ENCODE results near the gene DDX51.
A peak's percentile ranks its signal among the peaks of the same experiment; 100 is the strongest.

Gene DDX51

GRCh38 chr12:132174015-132174838 is 30.1 kb upstream of the DDX51 start:
- peaks cover 7% of the 10 kb centered on the region for H3K27me3 Mint-ChIP-seq (ENCODE audit: low read depth)
- peak overlapping the region; percentile 24 for H3K27ac Mint-ChIP-seq
- peaks cover 22% of the 10 kb centered on the region for H3K4me1 Mint-ChIP-seq (ENCODE audit: low read depth)
- H3K4me3 Mint-ChIP-seq = no peak overlapping the region
- no peaks in the 10 kb centered on the region for H3K36me3 Mint-ChIP-seq (ENCODE audit: low read depth)
- H3K9me3 Mint-ChIP-seq = no peaks in the 10 kb centered on the region

- H3K27ac Mint-ChIP-seq = peak overlapping the region; percentile 36
- H3K4me1 Mint-ChIP-seq (ENCODE audit: low read depth) = peaks cover 15% of the 10 kb centered on the region
- H3K27me3 Mint-ChIP-seq (ENCODE audit: low read depth) = peaks cover 7% of the 10 kb centered on the region
- no peaks in the 10 kb centered on the region for H3K36me3 Mint-ChIP-seq (ENCODE audit: low read depth)
- no peaks in the 10 kb centered on the region for H3K9me3 Mint-ChIP-seq
- H3K4me3 Mint-ChIP-seq = peak overlapping the region; percentile 54
Observed at GRCh38 chr12:132173135-132174014, 29.3 kb upstream of the DDX51 start.

GRCh38 chr12:132172619-132173018 is 28.5 kb upstream of the DDX51 start:
- peaks cover 14% of the 10 kb centered on the region for H3K4me1 Mint-ChIP-seq (ENCODE audit: low read depth)
- no peaks in the 10 kb centered on the region for H3K9me3 Mint-ChIP-seq
- H3K27me3 Mint-ChIP-seq (ENCODE audit: low read depth) = peaks cover 7% of the 10 kb centered on the region
- no peak overlapping the region for H3K4me3 Mint-ChIP-seq
- H3K36me3 Mint-ChIP-seq (ENCODE audit: low read depth) = no peaks in the 10 kb centered on the region
- H3K27ac Mint-ChIP-seq = no peak overlapping the region

GRCh38 chr12:132171968-132172521 is 27.9 kb upstream of the DDX51 start:
- peaks cover 14% of the 10 kb centered on the region for H3K4me1 Mint-ChIP-seq (ENCODE audit: low read depth)
- H3K27me3 Mint-ChIP-seq (ENCODE audit: low read depth) = peaks cover 7% of the 10 kb centered on the region
- H3K36me3 Mint-ChIP-seq (ENCODE audit: low read depth) = peaks cover 2% of the 10 kb centered on the region
- H3K4me3 Mint-ChIP-seq = no peak overlapping the region
- peaks cover 2% of the 10 kb centered on the region for H3K9me3 Mint-ChIP-seq
- no peak overlapping the region for H3K27ac Mint-ChIP-seq

DNA sequence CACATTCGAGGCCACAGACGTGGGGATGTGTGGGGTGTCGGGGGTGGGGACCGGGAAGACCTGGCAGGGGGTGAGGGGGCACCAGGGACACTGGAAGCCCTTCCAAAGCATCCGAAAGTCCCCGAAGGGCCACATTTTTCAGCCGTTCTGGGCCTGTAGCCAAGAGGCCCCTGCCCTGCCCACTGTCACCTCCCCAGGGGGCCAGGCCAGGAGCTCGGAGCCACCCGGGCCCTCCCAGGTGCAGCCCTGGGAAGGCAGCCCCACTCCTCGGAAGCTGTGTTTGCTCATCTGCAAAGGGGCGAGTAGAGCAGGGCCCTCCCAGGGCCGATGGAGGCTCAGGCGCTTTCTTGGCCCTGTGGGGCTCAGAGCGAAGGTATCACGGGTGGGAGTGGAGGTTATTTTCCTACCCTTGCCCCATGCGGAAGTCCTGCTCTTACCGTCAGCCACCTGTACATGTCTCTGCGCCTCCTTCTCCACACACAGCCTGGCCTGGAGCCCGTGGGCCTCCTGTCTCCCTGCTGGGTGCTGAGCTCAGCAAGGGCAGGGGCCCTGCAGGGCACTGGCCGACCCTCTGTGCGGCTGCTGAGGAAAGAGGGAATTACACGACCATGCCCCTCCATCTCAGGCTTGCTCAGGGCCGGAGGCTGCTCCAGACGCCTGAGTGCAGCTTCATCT is 27.3 kb upstream of the DDX51 start:
- H3K4me3 Mint-ChIP-seq = no peak overlapping the region
- H3K4me1 Mint-ChIP-seq (ENCODE audit: low read depth) = peaks cover 14% of the 10 kb centered on the region
- H3K27me3 Mint-ChIP-seq (ENCODE audit: low read depth) = peaks cover 7% of the 10 kb centered on the region
- no peak overlapping the region for H3K27ac Mint-ChIP-seq
- peaks cover 6% of the 10 kb centered on the region for H3K9me3 Mint-ChIP-seq
- H3K36me3 Mint-ChIP-seq (ENCODE audit: low read depth) = peaks cover 5% of the 10 kb centered on the region

GRCh38 chr12:132170637-132171292 is 26.6 kb upstream of the DDX51 start:
- no peak overlapping the region for H3K27ac Mint-ChIP-seq
- peaks cover 14% of the 10 kb centered on the region for H3K4me1 Mint-ChIP-seq (ENCODE audit: low read depth)
- H3K36me3 Mint-ChIP-seq (ENCODE audit: low read depth) = peaks cover 5% of the 10 kb centered on the region
- peaks cover 13% of the 10 kb centered on the region for H3K9me3 Mint-ChIP-seq
- peaks cover 7% of the 10 kb centered on the region for H3K27me3 Mint-ChIP-seq (ENCODE audit: low read depth)
- H3K4me3 Mint-ChIP-seq = no peak overlapping the region

DNA sequence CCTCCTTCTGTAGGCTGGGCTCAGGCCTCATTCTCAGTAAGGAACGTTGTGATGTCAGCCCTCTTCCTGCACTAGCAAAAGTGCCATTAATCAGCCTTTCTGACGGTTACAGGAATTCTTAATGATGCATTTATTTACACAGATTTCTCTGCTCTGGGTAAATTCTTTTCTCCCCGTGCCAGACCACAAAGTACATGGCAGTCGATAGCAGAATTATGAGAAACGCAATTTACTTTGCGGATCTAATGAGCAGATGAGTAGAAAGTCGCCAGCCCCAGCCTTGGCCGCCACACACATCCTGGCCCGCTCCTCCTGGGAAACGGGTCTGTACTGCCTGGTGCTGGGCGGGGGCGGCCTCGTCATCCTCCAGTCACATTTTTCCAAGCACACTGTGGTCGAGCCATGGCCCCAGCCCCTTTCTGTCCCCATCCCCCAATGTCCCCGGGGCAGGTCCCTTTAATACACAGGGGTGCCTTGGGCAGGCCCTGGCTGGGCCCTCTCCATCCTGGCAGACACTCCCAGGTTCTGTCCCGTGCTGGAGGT is 26.0 kb upstream of the DDX51 start:
- H3K9me3 Mint-ChIP-seq = peaks cover 14% of the 10 kb centered on the region
- H3K27me3 Mint-ChIP-seq (ENCODE audit: low read depth) = peaks cover 7% of the 10 kb centered on the region
- peaks cover 14% of the 10 kb centered on the region for H3K4me1 Mint-ChIP-seq (ENCODE audit: low read depth)
- no peak overlapping the region for H3K4me3 Mint-ChIP-seq
- peaks cover 5% of the 10 kb centered on the region for H3K36me3 Mint-ChIP-seq (ENCODE audit: low read depth)
- H3K27ac Mint-ChIP-seq = no peak overlapping the region

GRCh38 chr12:132169376-132169775 is 25.3 kb upstream of the DDX51 start:
- Mint-ChIP-seq H3K27ac (no peak overlapping the region), H3K36me3 (ENCODE audit: low read depth) (peaks cover 5% of the 10 kb centered on the region), H3K4me1 (ENCODE audit: low read depth) (peaks cover 9% of the 10 kb centered on the region), H3K27me3 (ENCODE audit: low read depth) (peaks cover 7% of the 10 kb centered on the region), H3K4me3 (no peak overlapping the region), H3K9me3 (peaks cover 14% of the 10 kb centered on the region)

- peaks cover 14% of the 10 kb centered on the region for H3K9me3 Mint-ChIP-seq
- H3K4me1 Mint-ChIP-seq (ENCODE audit: low read depth) = peaks cover 9% of the 10 kb centered on the region
- H3K27me3 Mint-ChIP-seq (ENCODE audit: low read depth) = peaks cover 7% of the 10 kb centered on the region
- peaks cover 5% of the 10 kb centered on the region for H3K36me3 Mint-ChIP-seq (ENCODE audit: low read depth)
- no peak overlapping the region for H3K27ac Mint-ChIP-seq
- no peak overlapping the region for H3K4me3 Mint-ChIP-seq
Observed at GRCh38 chr12:132168311-132169031, 24.4 kb upstream of the DDX51 start.

GRCh38 chr12:132167611-132168310 is 23.6 kb upstream of the DDX51 start:
- H3K27me3 Mint-ChIP-seq (ENCODE audit: low read depth) = peaks cover 4% of the 10 kb centered on the region
- no peak overlapping the region for H3K27ac Mint-ChIP-seq
- H3K4me3 Mint-ChIP-seq = no peak overlapping the region
- peaks cover 5% of the 10 kb centered on the region for H3K4me1 Mint-ChIP-seq (ENCODE audit: low read depth)
- H3K9me3 Mint-ChIP-seq = peaks cover 14% of the 10 kb centered on the region
- peaks cover 5% of the 10 kb centered on the region for H3K36me3 Mint-ChIP-seq (ENCODE audit: low read depth)

GRCh38 chr12:132166801-132167591 is 22.9 kb upstream of the DDX51 start:
- Mint-ChIP-seq H3K27ac (no peak overlapping the region), H3K27me3 (ENCODE audit: low read depth) (no peaks in the 10 kb centered on the region), H3K4me3 (no peak overlapping the region), H3K9me3 (peaks cover 14% of the 10 kb centered on the region), H3K36me3 (ENCODE audit: low read depth) (peaks cover 5% of the 10 kb centered on the region), H3K4me1 (ENCODE audit: low read depth) (peaks cover 5% of the 10 kb centered on the region)

- Mint-ChIP-seq H3K4me1 (ENCODE audit: low read depth) (peaks cover 5% of the 10 kb centered on the region), H3K36me3 (ENCODE audit: low read depth) (peaks cover 5% of the 10 kb centered on the region), H3K27me3 (ENCODE audit: low read depth) (no peaks in the 10 kb centered on the region), H3K4me3 (no peak overlapping the region), H3K9me3 (peaks cover 14% of the 10 kb centered on the region), H3K27ac (no peak overlapping the region)
Observed at GRCh38 chr12:132166093-132166492, 22.0 kb upstream of the DDX51 start.

All from T-helper 1 cell treated with Interleukin-12 subunit alpha and Interleukin-12 subunit beta and Interleukin-4 antibody, amounts not matched to agents 30 μg/mL and 1 μg/mL, for 36 hours (primary cell).